Stomach (tissue), 4 donors: ENCODE results near the gene MEIOC.

ENCODE experiments used
- EP300 ChIP-seq: sonication (generic); formaldehyde crosslinking; IDR thresholded peaks from one replicate; pipeline ENCODE4 v1.6.1; 2017; ENCODE audit warnings: antibody characterized with exemption
- POLR2A ChIP-seq, 4 donors: fragments of 450-650 bp; IDR thresholded peaks; one replicate each; pipeline ENCODE4 v1.6.1; 2016; ENCODE audit warnings: antibody characterized with exemption in 4 of 4, control low read depth in 2 of 4, mild to moderate bottlenecking in 1 of 4, moderate library complexity in 1 of 4
- TF ChIP-seq, protein P1 (sequence below), 7 experiments: fragments of 450-650 bp in 4 of 7; fragments of 200-600 bp in 3 of 7; sonication (generic) in 3 of 7; IDR thresholded peaks; one replicate each; pipeline ENCODE4 v1.5.1; 2016 to 2019; ENCODE audit warnings: antibody characterized with exemption in 7 of 7, control low read depth in 2 of 7, mild to moderate bottlenecking in 1 of 7

DNA sequence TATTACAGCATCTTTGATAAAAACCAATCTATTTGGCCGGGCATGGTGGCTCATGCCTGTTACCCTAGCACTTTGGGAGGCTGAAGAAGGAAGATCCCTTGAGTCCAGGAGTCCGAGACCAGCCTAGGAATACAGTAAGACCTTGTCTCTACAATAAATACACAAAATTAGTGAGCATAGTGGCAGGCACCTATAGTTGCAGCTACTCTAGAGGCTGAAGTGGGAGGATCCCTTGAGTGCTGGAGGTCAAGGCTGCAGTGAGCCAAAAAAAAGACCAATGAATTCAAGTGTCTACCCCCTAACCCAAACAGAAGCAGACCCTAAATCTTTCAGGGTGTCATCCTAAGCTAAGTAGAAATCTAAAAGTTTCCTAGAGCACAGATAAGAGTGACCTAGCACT is 7.3 kb upstream of the MEIOC start:
- TF ChIP-seq POLR2A (IDR thresholded peaks at IDR 0.05) (no peak), EP300 (no peak)
- TF ChIP-seq, protein P1, sequence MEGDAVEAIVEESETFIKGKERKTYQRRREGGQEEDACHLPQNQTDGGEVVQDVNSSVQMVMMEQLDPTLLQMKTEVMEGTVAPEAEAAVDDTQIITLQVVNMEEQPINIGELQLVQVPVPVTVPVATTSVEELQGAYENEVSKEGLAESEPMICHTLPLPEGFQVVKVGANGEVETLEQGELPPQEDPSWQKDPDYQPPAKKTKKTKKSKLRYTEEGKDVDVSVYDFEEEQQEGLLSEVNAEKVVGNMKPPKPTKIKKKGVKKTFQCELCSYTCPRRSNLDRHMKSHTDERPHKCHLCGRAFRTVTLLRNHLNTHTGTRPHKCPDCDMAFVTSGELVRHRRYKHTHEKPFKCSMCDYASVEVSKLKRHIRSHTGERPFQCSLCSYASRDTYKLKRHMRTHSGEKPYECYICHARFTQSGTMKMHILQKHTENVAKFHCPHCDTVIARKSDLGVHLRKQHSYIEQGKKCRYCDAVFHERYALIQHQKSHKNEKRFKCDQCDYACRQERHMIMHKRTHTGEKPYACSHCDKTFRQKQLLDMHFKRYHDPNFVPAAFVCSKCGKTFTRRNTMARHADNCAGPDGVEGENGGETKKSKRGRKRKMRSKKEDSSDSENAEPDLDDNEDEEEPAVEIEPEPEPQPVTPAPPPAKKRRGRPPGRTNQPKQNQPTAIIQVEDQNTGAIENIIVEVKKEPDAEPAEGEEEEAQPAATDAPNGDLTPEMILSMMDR (IDR thresholded peaks at IDR 0.05) = no peak
